ENCODE measurements around the gene TMEM196. TPM values are rescaled to one million over a fixed set of nuclear protein-coding genes. Genes with fewer than 3 reads are reported as not detected.
A peak's percentile ranks its signal among the peaks of the same experiment; 100 is the strongest.

The TMEM196 gene
- not detected in 2 replicates for total RNA-seq
- not detected for polyA plus RNA-seq (2012)

DNA sequence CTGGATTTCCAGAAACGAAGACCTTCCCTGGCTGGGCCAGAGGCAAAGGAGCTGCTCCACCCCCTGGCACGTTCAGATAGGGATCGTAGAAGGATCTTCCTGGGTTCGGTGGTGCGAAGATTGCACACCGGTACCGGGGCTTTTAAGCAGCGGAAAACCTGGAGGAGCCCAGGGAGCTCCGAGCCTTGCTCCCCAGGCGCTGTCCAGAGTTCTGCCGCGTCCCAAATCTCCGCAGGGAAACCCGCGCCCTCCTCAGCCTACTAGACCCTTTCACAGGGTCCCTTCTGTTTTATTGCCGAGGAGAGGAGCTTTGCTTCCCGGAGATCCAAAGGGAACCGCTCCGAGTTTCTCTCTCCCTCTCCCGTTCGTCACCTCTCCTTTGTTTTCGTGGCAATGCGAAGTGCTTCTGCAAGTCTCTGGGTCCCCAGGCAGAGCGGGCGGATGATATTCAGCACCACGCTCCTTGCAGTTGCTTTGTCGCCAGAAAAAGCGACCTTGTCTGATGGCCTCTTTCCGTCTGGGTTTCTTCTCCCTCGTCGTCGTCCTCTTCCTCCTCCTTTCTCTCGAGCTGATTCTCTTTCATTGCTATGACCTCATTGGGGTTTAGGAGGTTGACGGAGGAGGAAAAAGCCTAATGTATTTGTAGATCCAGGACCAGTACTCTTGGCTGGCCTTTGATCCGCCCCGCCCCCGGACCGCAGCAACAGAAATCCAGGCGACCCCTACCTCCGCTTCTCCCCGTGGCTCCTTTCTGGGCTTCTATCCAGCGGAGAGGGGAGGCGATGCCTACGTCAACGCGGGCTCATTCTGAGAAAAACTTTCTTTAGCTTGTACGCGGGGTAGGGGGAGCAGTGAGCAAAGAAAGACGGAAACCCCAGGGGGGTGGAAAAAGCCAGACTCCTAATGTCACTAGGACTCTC is at the start of gene TMEM196:
Gene TMEM196, minus strand, starts transcription at position 777 of the 920 bp plus-strand sequence. CDS start 921 bp downstream, outside the sequence.
- DNase-seq (ENCODE audit: low read depth): peak; percentile 74

DNA sequence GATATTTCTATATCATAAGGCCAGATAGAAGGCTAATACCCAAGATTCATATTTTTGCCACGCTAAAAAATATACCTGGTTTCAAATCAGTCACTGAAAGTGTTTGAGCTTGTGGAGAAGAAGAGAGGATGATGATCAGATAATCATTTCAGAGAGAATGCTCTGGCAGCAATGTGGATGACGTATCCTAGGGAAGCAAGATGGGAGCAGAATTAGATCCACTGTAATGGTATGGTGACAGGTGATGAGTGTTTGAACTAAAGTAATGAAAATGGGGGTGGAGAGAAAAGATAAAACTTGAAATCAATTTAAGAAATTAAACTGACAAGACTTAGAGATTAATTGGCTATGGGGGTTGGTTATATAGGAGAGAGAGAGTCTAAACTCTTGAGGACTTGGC is 42.7 kb upstream of the TMEM196 start:
- no peak for DNase-seq (ENCODE audit: low read depth)

DNA sequence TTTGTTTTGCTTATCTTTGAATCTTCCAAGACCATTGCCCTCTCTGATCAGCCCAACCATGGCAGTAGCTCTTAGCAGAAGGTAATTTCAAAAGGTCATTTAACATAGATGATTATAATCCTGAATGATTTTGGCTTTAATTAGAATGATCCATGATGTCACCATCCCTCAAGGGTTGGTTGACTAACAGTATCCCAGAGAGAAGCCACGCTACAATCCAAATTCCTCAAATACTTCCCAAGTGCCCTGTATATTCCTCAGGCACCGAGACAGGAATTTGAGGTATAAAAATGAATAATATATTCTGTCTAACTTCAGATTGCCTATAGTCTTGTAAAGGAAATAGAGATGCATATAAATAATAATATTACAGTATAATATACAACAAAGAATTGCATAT is 42.1 kb upstream of the TMEM196 start:
- DNase-seq (ENCODE audit: low read depth): no peak

DNA sequence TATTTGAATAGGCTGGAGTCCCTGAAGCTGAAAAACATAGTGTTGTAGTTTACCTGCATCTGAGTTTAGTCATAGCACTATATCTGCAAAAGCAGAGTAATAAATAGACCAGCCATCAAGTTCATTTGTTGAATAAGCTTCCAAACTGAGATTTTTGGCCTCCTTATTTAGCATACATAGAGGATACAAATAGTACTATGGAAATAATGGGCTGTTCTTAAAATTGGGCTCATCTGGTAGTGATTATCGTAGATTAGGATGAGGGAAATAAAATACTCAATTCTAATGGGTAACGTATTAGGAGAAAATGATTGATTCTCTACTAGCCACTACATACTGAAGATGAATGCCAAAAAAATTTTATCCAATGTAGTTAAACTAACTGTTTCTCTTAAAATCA is 41.4 kb upstream of the TMEM196 start:
- no peak for DNase-seq (ENCODE audit: low read depth)

DNA sequence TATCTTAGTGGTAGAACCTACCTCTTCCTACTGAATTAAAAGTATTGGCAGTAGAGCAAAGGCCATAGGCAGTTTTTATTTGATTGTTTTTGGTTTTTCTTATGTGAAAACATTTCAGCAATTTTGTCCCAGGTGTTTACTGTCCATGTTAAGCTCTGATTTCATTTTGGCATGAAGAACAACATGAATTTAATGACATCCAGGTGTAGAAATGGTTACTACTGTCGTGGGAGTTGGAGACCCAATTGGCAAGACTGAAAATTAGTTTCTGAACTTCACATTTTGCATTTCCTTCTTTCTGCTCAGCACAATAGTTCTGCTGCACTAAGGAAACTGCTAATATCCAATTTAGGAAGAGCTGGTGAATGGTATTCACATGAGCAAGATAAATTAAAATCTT is 38.0 kb upstream of the TMEM196 start:
- no peak for DNase-seq (ENCODE audit: low read depth)

DNA sequence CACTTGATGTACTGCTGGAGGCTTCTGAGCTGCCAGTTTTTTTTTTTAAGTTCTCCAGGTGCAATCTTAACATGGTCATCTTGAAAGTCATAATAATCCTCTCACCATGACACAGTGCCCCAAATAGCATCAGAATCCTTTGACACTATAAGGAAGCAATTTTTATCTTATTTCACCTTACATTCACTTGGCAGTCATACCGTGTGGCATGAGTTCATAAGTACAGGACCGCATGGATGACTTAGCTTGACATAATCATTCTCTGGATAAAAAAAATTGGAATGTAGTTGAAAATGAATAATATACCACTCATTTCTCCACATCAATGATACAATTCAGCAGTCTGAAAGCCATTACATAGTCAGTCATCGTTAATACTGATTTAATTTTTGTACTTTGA is 25.6 kb upstream of the TMEM196 start:
- DNase-seq (ENCODE audit: low read depth): no peak

DNA sequence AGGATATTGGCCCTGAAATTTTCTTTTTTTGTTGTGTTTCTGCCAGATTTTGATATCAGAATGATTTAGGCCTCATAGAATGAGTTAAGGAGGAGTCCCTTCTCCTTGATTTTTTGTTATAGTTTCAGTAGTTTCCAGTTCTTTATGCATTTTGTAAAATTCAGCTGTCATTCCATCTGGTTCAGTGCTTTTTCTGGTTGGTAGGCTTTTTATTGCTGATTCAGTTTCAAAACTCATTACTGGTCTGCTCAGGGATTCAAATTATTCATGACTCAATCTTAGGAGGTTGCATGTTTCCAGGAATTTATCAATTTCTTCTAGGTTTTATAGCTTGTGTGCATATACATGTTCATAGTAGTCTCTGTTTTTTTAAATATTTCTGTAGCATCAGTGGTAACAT is 10.1 kb upstream of the TMEM196 start:
- DNase-seq (ENCODE audit: low read depth): no peak

DNA sequence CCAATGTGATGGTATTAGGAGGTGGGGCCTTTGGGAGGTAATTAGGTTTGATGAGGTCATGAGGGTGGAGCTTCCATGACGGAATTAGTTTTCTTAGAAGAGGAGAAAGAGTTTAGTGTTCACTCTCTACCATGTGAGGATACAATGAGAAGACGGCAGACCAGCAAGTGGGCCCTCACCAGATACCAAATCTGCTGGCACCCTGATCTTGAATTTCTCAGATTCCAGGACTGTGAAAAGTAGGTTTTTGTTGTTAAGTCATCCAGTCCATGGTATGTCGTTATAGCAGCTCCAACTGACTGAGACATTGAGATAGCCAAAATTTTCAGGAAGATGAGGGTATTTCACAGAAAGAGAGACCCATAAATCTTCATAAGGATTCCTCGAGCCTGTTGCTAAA is 3.6 kb upstream of the TMEM196 start:
- DNase-seq (ENCODE audit: low read depth): no peak

DNA sequence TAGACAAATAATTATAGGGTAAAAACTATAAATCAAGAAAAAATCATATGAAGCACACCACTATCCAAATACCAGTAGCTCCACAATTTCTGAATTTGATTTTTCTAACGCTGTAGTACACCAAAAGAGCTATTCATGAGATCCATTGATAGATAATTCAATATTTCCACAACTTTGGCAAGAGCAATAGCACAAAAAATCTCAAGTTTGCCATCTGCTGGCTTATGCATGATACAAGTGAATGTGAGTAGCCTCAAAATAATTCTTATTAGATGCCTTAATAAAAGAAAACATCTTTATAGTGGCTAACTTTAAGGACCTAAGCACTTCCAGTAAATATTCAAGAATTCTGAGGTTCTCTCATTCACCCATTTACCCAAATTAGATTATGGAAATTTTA is 2.2 kb upstream of the TMEM196 start:
- no peak for DNase-seq (ENCODE audit: low read depth)

DNA sequence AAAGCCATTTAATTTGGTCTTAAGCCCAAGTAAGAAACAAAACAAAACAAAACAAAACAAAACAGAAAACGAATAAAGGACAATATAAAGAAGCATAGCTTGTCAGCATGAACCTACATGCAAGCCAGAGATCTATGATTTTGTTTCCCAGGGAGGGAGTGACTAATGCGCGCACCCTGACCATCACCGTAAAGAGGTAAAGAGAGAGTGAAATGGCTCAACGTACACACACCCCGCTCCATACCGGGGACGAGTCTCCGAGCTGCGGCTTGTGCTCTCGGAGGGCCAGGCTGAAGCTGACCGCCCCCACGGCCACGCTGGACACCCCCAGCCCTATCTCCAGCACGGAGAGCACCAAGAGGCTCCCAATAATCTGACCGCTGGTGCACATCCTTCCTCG is 1.1 kb downstream of the TMEM196 start:
- DNase-seq (ENCODE audit: low read depth): no peak

DNA sequence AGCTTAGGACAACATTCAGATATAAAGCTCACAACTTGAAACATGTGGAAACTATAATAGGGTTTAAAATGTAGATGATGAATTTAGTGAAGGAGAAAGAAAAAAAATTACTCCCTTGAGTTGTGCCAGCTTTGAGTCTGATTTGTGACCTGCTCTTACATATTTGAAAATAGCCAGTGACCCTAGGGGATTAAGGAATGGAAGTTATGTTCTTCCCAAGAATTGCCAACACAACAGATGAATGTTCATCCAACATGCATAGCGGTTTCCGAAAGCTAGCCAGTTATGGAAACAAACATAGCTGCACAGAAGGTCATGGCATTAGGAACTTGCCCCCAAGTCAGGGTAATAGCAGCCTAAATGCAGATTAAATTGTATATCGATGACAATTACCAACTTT is 10.8 kb downstream of the TMEM196 start:
- peak; percentile 18 for DNase-seq (ENCODE audit: low read depth)

DNA sequence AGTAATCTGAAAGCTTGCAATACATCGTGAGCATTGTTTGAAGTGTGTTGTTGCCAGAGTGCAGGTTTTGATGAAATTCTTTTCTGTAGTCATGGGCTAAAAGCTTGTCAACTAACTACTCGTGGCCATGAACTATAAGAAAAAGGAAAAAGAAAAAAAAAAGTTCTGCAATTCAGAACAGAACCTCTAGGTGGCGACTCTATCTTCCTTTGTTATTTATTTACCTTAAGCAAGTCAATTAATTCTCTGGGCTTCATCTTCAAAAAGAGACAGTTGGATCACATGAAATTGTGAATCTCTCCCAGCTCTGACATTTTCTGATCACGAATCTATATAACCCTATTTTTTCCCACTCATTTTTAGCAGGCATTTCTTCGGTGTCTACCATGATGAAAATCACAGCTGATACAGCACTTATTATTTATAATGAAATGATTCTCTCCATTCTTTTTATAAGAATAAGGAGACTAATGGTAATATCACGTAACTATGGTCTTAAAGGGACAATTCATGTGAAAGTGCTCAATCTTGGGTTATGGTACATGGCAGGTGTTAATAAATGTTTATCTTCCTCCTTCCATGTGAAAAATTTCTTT is 18.8 kb downstream of the TMEM196 start:
- DNase-seq (ENCODE audit: low read depth): peak; percentile 65

DNA sequence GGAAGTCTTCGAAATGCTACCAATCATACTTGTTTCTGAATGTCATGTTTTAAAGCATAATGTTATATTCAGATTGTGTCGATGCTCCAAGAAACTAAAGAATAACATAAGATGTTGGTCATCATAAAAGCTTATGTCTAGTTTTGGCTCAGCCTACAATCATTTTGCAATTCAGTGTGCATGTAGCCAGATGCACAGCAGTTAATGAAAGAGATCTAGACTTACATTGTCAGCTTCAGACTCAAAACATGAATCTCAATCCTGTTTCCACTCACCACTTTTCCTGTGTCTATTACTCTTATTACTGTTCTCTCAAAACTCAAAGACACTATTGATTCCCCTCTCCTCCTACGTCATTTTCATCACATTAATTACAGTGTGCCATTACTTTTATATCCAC is 21.4 kb downstream of the TMEM196 start:
- no peak for DNase-seq (ENCODE audit: low read depth)

DNA sequence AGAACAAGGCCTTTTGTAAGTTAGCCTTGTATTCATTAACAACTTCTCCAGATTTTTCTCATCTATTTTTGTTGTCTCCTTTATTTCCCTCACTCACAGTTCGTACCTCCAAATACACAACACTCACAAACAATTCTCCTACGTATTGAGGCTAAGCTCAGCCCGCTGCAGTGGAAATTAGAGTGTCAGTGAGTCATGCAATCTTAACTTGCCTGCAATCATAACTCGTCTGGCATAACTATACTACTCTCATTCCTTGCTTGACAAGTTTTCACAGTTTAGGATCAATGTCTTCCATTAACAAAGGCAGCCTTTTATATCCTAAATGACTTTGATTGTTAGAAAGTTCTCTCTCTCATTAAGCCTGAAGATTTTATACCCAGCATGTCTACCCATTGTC is 23.8 kb downstream of the TMEM196 start:
- DNase-seq (ENCODE audit: low read depth): peak; percentile 33

DNA sequence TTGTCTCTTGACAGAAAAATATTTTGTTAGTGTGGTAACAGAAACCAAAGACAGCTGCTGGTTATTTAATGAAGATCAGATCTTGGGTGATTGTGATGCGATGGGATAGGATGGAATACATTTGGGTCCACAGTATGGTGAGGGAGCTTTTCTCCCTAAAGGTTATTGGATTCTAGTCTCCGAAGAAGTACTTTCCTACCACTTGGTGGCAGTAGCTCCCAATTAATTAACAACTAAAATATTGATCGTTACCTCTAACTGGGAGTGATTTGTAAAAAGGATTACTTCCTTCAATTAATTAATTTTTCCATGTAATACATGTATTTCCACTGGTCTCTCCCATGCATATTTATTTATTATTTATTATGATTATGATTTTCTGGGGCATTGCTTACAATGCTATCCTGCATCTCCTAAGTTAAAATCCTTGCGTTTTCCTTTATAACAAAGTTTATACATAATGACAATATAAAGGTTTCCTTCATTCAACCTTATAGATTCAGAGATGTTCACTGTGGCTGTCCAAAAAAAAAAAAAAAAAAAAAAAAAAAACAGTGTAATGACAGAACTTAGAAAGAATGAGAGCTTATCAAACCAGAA is 25.6 kb downstream of the TMEM196 start:
- peak; percentile 57 for DNase-seq (ENCODE audit: low read depth)

DNA sequence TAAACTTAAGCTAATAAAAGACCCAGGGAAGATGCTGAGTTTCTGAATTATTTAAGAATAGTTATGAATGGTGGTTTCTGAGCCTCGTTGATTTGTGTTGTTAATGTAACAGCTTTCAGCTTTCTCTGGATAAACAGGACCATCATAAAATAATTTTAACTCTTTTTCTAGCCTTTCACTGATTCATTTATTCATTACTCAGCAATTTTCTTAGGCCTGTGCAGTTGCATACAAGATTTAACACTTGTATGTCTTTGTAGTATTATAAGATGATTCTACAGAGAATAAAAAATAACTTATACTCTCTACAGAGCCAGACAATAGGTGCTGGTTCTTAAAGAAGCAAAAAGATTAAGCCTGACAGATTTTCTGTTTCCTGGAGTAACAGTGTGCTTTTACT is 29.3 kb downstream of the TMEM196 start:
- no peak for DNase-seq (ENCODE audit: low read depth)

DNA sequence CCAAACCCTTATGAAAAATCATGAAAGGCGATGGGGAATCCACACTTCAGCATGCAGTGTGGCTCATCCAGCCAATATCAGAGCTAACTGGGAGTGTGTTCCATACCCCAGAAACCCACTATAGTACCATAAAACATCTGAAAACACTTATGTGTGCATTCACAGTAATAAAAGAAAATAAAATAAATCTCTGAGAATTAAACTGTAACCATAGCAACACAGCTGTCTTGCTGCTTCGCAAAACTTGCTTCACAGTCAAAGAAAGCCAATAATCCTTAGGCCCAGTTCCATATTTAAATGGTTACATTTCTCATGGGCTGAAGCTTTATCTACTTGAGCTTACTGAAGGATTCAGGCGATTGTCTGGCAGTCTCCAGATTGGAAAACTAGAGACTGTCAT is 44.7 kb downstream of the TMEM196 start:
- no peak for DNase-seq (ENCODE audit: low read depth)

DNA sequence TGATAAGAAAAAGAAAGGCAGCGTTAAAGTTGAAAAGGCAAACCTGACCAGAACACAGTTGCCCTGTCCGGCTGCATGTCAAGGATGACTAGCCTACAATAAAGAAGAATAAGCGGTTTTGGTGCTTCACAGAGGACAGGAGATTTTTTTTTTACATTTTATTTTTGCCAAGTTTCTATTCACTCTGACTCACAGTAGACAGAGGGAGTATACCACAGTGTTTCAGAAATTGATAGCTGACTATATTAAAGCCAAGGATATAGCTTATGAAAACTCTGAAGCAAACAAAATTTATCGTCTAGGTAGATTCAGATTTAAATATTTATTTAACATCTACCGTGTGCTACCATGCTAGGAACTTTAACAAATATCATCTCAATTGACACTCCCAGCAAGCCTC is 47.6 kb downstream of the TMEM196 start:
- DNase-seq (ENCODE audit: low read depth): no peak

DNA sequence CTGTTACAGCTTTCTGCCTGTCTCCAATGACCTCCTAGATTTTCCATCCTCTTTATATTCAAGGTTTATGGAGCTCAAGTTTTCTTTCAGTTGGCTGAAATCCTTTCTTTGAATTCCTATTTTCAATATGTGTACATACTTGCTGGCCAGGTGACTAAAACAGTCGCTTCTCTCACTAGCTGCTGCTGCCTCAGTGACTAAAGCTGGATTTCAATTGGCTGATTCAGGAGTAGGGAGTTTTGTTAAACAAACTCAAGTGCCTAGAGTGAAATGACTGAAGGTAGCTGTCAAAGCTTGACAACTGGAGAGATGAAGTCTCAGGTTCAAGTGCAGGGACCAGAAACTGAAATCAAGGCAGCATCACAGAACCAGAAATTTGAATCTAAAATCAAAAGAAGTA is 57.9 kb downstream of the TMEM196 start:
- DNase-seq (ENCODE audit: low read depth): no peak

DNA sequence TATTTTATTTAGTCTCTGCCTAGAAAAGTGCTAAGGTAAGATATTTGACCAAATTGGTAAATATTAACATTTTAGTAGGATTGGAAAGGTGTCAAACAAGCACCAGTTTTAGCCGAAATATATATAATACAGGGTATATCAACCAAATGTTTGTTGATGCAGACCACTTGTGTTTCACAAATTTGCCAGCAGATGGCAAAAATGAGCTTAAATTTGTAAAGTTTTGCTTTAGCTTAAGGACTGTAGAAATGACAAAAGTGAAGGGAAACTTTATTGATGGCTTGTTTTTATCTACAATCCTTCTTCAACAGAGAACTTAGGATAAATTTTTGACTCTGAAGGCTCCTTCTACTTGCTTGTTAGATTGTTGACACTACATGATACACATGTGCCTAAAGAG is 59.7 kb downstream of the TMEM196 start:
- peak; percentile 62 for DNase-seq (ENCODE audit: low read depth)

DNA sequence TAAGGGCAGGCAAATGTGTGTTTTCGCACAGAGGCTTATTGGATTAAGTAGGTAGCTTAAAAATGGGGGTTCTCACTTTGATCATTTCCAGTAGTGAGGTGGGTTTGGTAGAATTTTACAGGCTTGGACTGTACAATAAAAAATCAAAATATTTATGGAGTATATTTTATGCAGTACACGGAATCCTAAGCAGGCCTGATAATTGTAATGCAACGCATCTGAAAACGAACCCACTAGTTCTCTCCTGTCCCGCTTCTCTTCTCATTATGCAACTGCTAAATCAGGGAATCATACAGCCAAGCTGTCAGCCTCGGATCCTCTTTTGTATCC is 64.2 kb downstream of the TMEM196 start:
- DNase-seq (ENCODE audit: low read depth): no peak

DNA sequence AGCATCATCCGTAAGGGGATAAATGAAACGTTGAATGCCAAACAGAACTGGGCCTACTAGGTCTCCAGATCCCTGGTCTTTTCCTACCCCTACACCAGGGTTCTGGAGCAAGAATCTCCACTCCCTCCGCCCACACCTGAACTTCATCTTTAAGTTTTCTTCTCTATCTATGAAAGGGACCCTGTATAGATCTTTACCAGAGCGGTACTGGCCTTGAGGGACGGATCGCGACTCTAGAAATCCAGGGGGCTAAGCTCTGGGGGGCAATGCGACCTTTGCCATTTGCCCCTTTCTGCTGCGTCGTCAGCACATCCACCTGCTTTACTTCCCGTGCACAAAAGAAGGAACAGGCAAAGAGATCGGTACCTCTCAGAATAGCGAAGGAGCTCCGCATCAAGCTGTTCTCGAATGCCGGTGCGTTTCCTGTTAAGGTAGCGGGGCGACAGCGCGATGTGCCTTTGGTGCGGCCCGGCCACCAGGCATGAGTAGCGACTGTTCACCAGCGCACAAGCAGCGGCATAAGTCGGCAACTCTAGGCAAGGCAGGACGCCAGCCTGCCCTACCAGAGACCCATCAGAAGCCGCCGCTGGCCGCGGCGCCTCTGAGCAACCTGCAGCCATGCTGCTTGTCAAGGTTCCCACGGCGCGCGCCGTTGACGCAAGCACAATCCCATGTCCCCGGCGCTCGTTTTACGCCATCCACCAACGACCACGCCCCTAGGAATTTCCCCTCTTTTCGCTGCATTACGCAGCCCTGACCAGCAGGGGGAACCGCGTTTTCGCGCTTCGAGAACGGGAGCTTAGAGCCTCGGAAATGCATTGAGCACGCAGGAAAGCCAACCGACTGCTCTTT is 64.8 kb downstream of the TMEM196 start, which contains the start of gene POLR1F:
Gene POLR1F, minus strand, starts transcription at position 641 of the 852 bp plus-strand sequence. Its CDS starts 21 bp downstream, at position 620.
- DNase-seq (ENCODE audit: low read depth): peak; percentile 99

Measured in myocyte (in vitro differentiated cells).